OCI-LY1 (cell line): ENCODE measurements around the gene PIR.

ENCODE experiments used
- CTCF ChIP-seq: fragments of 200-600 bp; sonication (generic), shearing (Covaris generic); IDR thresholded peaks from 2 replicates; pipeline ENCODE4 v1.5.1; 2017; ENCODE audit warnings: mild to moderate bottlenecking, antibody characterized with exemption, low read length, moderate library complexity, mixed read lengths
- EZH2 ChIP-seq: fragments of 200-600 bp; sonication (generic), shearing (Covaris generic); IDR thresholded peaks from 2 replicates; pipeline ENCODE4 v1.8.0; 2017; ENCODE audit warnings: borderline replicate concordance, mixed run types, mild to moderate bottlenecking, antibody characterized with exemption, low read length, moderate library complexity, mixed read lengths

GRCh38 chrX:15465896-15466651 is 27.1 kb downstream of the PIR start:
- no peak for TF ChIP-seq EZH2
- TF ChIP-seq CTCF = no peak; the same call in 1 of the 2 replicates
